ENCODE results near the gene MCCD1. TPM values are rescaled to one million over a fixed set of nuclear protein-coding genes. Genes with fewer than 3 reads are reported as not detected.

MCCD1 gene
- total and polyA plus RNA-seq, 2 of the 13 experiments (the other 11 are each of a cell fraction or from before 2014, with no cell fraction given) = 0.15 TPM; not detected in 1

GRCh38 chr6:31547727-31548543, 19.2 kb downstream of the MCCD1 start (continued):
- TF ChIP-seq ZBTB46 (CRISPR knock-in tag; IDR thresholded peaks at IDR 0.05; ENCODE audit: borderline replicate concordance) = peak; percentile 67; the same call in 1 of the 2 replicates
- 0 out of 2 replicates have a peak, but pooled peaks have one; percentile 3 for TF ChIP-seq ZFY (CRISPR knock-in tag; IDR thresholded peaks at IDR 0.05)
- no peak for TF ChIP-seq SP1 (IDR thresholded peaks at IDR 0.05)
- TF ChIP-seq SP1 (CRISPR knock-in tag; IDR thresholded peaks at IDR 0.05) = no peak
- 0 out of 2 replicates have a peak, but pooled peaks have one; percentile 41 for TF ChIP-seq ZNF451 (CRISPR knock-in tag; IDR thresholded peaks at IDR 0.05)
- TF ChIP-seq RARA (CRISPR knock-in tag; IDR thresholded peaks at IDR 0.05) = 0 out of 2 replicates have a peak, but pooled peaks have one; percentile 2
- TF ChIP-seq ZNF777 (CRISPR knock-in tag; IDR thresholded peaks at IDR 0.05) = no peak
- 0 out of 2 replicates have a peak, but pooled peaks have one; percentile 4 for TF ChIP-seq HNF1A (IDR thresholded peaks at IDR 0.05; ENCODE audit: low read depth)
- no peak for TF ChIP-seq HNF1A (CRISPR knock-in tag; IDR thresholded peaks at IDR 0.05; ENCODE audit: borderline replicate concordance)
- TF ChIP-seq KDM5A (IDR thresholded peaks at IDR 0.05; ENCODE audit: borderline replicate concordance, low read length) = peak; percentile 72; the same call in 1 of the 2 replicates
- TF ChIP-seq ZNF660 (CRISPR knock-in tag; IDR thresholded peaks at IDR 0.05; ENCODE audit: borderline replicate concordance, low read depth) = no peak
- TF ChIP-seq MAZ (IDR thresholded peaks at IDR 0.05; ENCODE audit: borderline replicate concordance, low read depth, low read length) = no peak
- TF ChIP-seq MAZ (CRISPR knock-in tag; IDR thresholded peaks at IDR 0.05; ENCODE audit: low read depth) = peak; percentile 30
- TF ChIP-seq KMT2A (CRISPR knock-in tag; IDR thresholded peaks at IDR 0.05) = peak; percentile 10; the same call in 1 of the 2 replicates
- peak; percentile 88 for TF ChIP-seq ZBTB33 (CRISPR knock-in tag; IDR thresholded peaks at IDR 0.05)
- no peak; the same call in 1 of the 2 replicates for TF ChIP-seq ZNF296 (CRISPR knock-in tag; conservative IDR thresholded peaks at IDR 0.05)
- 0 out of 2 replicates have a peak, but pooled peaks have one; percentile 33 for TF ChIP-seq TAF1 (CRISPR knock-in tag; IDR thresholded peaks at IDR 0.05)
- no peak for TF ChIP-seq NFE2L2 (IDR thresholded peaks at IDR 0.05; ENCODE audit: low read length)
- TF ChIP-seq FOSL2 (CRISPR knock-in tag; IDR thresholded peaks at IDR 0.05) = peak; percentile 2; the same call in 1 of the 2 replicates
- TF ChIP-seq ZBTB38 (CRISPR knock-in tag; IDR thresholded peaks at IDR 0.05) = peak; percentile 97
- TF ChIP-seq ZNF75D (CRISPR knock-in tag; IDR thresholded peaks at IDR 0.05; ENCODE audit: borderline replicate concordance) = 0 out of 2 replicates have a peak, but pooled peaks have one; percentile 56
- TF ChIP-seq ZNF225 (CRISPR knock-in tag; IDR thresholded peaks at IDR 0.05) = peak; percentile 71; the same call in 1 of the 2 replicates
- 0 out of 2 replicates have a peak, but pooled peaks have one; percentile 80 for TF ChIP-seq KLF13 (CRISPR knock-in tag; IDR thresholded peaks at IDR 0.05)

Measured in HepG2 (cell line).